HepG2 (cell line): ENCODE measurements around the gene ACSM2B. TPM values are rescaled to one million over a fixed set of nuclear protein-coding genes. Genes with fewer than 3 reads are reported as not detected.
A peak's percentile ranks its signal among the peaks of the same experiment; 100 is the strongest.
"Not testable (repeated sequence)": the region's sequence is repeated elsewhere in the genome, so short reads cannot be mapped to it uniquely, and the experiment has no call there.

Experiments used
- ATAC-seq: fragments of 200-7000 bp; cut with Tn5 transposase; 3 replicates; pipeline ENCODE4 v1.9.1; 2020; ENCODE audit warnings: mild to moderate bottlenecking, moderate library complexity
- BruUV-seq: library from RNA; stranded (reverse); fragments of 400-500 nt; replicated peaks from 2 replicates; lab custom pipeline; 2021; lab: Mats Ljungman, UMichigan
- CTCF ChIA-PET: fragments of 300-600 bp; formaldehyde crosslinking; extraction: SDS; loops from one replicate; lab custom pipeline; 2021; ENCODE audit warnings: low total read pairs, inconsistent platforms, low intra/inter-chr PET ratio; lab: Yijun Ruan, JAX
- POLR2A ChIA-PET: fragments of 350-600 bp; sonication (Branson Sonifier 250); formaldehyde crosslinking; loops from one replicate; lab custom pipeline; 2020; ENCODE audit warnings: antibody characterized with exemption, inconsistent platforms; lab: Yijun Ruan, JAX
- DNase-seq: peaks from one replicate; pipeline ENCODE4 v3.0.0-alpha.2; 2015; ENCODE audit warnings: low spot score
- FAIRE-seq: peaks from 3 replicates; lab custom pipeline; 2011; peaks lifted over from hg19 to GRCh38; lab: Jason Lieb, UNC
- H2AFZ ChIP-seq: one replicate; pipeline ENCODE4 v1.6.1; 2011; ENCODE audit warnings: low read length, inconsistent platforms
- H3K27ac ChIP-seq: fragments of 300-600 bp; 3 replicates; pipeline ENCODE4 v1.8.0; 2011; ENCODE audit warnings: mixed run types, mild to moderate bottlenecking, mixed read lengths, low read length, inconsistent platforms; ENCODE audit not compliant: insufficient read depth; ENCODE audit errors: extremely low read length
- H3K27me3 ChIP-seq, 2 experiments: fragments of 200-600 bp in 1 of 2; 2 replicates in 1 of 2; 3 replicates in 1 of 2; pipeline versions ENCODE4 v1.6.0 to v1.8.0; 2011; ENCODE audit warnings: low read length in 2 of 2, mild to moderate bottlenecking in 2 of 2, moderate library complexity in 2 of 2, inconsistent platforms in 1 of 2; ENCODE audit not compliant: insufficient read depth in 2 of 2, control insufficient read depth in 1 of 2
- H3K36me3 ChIP-seq, 2 experiments: fragments of 200-600 bp in 1 of 2; replicated peaks in 1 of 2; 2 replicates in 1 of 2; 3 replicates in 1 of 2; pipeline versions ENCODE4 v1.5.1 to v1.8.0; 2011; ENCODE audit warnings: low read length in 2 of 2, inconsistent platforms in 1 of 2; ENCODE audit not compliant: insufficient read depth in 2 of 2, control insufficient read depth in 1 of 2
- H3K4me1 ChIP-seq: 2 replicates; pipeline ENCODE4 v1.5.1; 2012; ENCODE audit warnings: low read length, inconsistent platforms; ENCODE audit not compliant: insufficient read depth
- H3K4me2 ChIP-seq: 2 replicates; pipeline ENCODE4 v1.6.0; 2011; ENCODE audit warnings: low read depth, low read length, inconsistent platforms
- H3K4me3 ChIP-seq, 3 experiments: fragments of 200-600 bp in 1 of 3; sonication (generic), shearing (Covaris generic) in 1 of 3; replicated peaks in 1 of 3; 2 replicates each; pipeline ENCODE4 v1.5.1; 2011 to 2016; ENCODE audit warnings: low read length in 3 of 3, inconsistent platforms in 2 of 3, low read depth in 2 of 3, mild to moderate bottlenecking in 2 of 3, control low read depth in 1 of 3, mixed read lengths in 1 of 3; ENCODE audit not compliant: insufficient read depth in 1 of 3
- H3K79me2 ChIP-seq: one replicate; pipeline ENCODE4 v1.6.1; 2011; ENCODE audit warnings: low read length, inconsistent platforms; ENCODE audit not compliant: insufficient read depth
- H3K9ac ChIP-seq: 2 replicates; pipeline ENCODE4 v1.6.0; 2011; ENCODE audit warnings: mild to moderate bottlenecking, low read depth, low read length, inconsistent platforms; ENCODE audit not compliant: insufficient read depth
- H3K9me3 ChIP-seq: 2 replicates; pipeline ENCODE4 v1.5.1; 2012; ENCODE audit warnings: mild to moderate bottlenecking, low read length
- H4K20me1 ChIP-seq: 2 replicates; pipeline ENCODE4 v1.6.0; 2011; ENCODE audit warnings: inconsistent platforms, mild to moderate bottlenecking, low read length, moderate library complexity; ENCODE audit not compliant: insufficient read depth
- EHMT2 ChIP-seq: fragments of 200-600 bp; sonication (generic); IDR thresholded peaks from 2 replicates; pipeline ENCODE4 v1.7.0; 2017; ENCODE audit warnings: antibody characterized with exemption, low read depth, low read length, borderline replicate concordance
- MIER2 ChIP-seq: IDR thresholded peaks from 2 replicates; pipeline ENCODE4 v1.6.1; 2016; ENCODE audit warnings: missing biosample characterization, missing genetic modification reagents
- WGBS: methylation state at CpG from one replicate; pipeline ENCODE4 v1.1.6; 2017; ENCODE audit warnings: low lambda C conversion rate; 5-methylcytosine and 5-hydroxymethylcytosine counted together
- in situ Hi-C: cut with HindIII; loops from 2 replicates; pipeline ENCODE4 v1.10.0; 2017; ENCODE audit warnings: low pct_unique_long_range_greater_than_20kb; ENCODE audit not compliant: extremely low pct_ligation_motif_present
- intact Hi-C: fragments of 100-400 bp; cut with micrococcal nuclease; formaldehyde crosslinking; loops from one replicate; pipeline ENCODE4 v1.10.0; 2022; ENCODE audit not compliant: unreplicated experiment
- polyA plus RNA-seq, 8 experiments: library from polyadenylated mRNA; depleted of rRNA in 3 of 8; stranded (reverse) in 7 of 8; unstranded in 1 of 8; fragments of >200 nt; fragmentation: Illumina TruSeq in 4 of 8; extraction: Trizol in 4 of 8; gene quantifications; 2 replicates each; pipeline versions ENCODE4 v1.2.1 to v1.2.3, GENCODE V29; 2011 to 2016; ENCODE audit warnings: low read depth in 4 of 8, missing spikeins in 1 of 8, mixed read lengths in 1 of 8; ENCODE audit not compliant: insufficient read depth in 1 of 8
- total RNA-seq, 5 experiments: library from RNA; depleted of rRNA; stranded (reverse); fragments of >200 nt; fragmentation: Illumina TruSeq; extraction: Trizol; gene quantifications; 2 replicates each; pipeline ENCODE4 v1.2.3, GENCODE V29; 2016; ENCODE audit warnings: low read depth in 1 of 5
- TF ChIP-seq, protein P1 (sequence below), 2 experiments: IDR thresholded peaks; 2 replicates each; pipeline ENCODE4 v1.6.1; 2011 to 2012; ENCODE audit warnings: low read length in 2 of 2, borderline replicate concordance in 1 of 2, low read depth in 1 of 2, mild to moderate bottlenecking in 1 of 2, moderate library complexity in 1 of 2

ACSM2B gene
- total and polyA plus RNA-seq, 2 of the 13 experiments (the other 11 are each of a cell fraction or from before 2014, with no cell fraction given), result 22.9 to 34.0 TPM

- POLR2A ChIA-PET, H3K27ac ChIP-seq, H3K79me2 ChIP-seq, H3K4me2 ChIP-seq, CTCF ChIA-PET, H3K9ac ChIP-seq, H3K4me3 ChIP-seq, H3K36me3 ChIP-seq, ATAC-seq, H3K9me3 ChIP-seq, FAIRE-seq, H3K4me1 ChIP-seq, BruUV-seq, DNase-seq, in situ Hi-C loops, H4K20me1 ChIP-seq, H3K27me3 ChIP-seq, H2AFZ ChIP-seq: not testable (repeated sequence)
- 0 out of 2 replicates have a peak, but pooled peaks have one; percentile 19 for TF ChIP-seq EHMT2
- TF ChIP-seq, protein P1, sequence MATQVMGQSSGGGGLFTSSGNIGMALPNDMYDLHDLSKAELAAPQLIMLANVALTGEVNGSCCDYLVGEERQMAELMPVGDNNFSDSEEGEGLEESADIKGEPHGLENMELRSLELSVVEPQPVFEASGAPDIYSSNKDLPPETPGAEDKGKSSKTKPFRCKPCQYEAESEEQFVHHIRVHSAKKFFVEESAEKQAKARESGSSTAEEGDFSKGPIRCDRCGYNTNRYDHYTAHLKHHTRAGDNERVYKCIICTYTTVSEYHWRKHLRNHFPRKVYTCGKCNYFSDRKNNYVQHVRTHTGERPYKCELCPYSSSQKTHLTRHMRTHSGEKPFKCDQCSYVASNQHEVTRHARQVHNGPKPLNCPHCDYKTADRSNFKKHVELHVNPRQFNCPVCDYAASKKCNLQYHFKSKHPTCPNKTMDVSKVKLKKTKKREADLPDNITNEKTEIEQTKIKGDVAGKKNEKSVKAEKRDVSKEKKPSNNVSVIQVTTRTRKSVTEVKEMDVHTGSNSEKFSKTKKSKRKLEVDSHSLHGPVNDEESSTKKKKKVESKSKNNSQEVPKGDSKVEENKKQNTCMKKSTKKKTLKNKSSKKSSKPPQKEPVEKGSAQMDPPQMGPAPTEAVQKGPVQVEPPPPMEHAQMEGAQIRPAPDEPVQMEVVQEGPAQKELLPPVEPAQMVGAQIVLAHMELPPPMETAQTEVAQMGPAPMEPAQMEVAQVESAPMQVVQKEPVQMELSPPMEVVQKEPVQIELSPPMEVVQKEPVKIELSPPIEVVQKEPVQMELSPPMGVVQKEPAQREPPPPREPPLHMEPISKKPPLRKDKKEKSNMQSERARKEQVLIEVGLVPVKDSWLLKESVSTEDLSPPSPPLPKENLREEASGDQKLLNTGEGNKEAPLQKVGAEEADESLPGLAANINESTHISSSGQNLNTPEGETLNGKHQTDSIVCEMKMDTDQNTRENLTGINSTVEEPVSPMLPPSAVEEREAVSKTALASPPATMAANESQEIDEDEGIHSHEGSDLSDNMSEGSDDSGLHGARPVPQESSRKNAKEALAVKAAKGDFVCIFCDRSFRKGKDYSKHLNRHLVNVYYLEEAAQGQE (IDR thresholded peaks at IDR 0.05; ENCODE audit: borderline replicate concordance in 1 of 2, low read depth in 1 of 2, low read length in 2 of 2), result peak; percentile 13 to 88
- peak; percentile 91 for TF ChIP-seq MIER2 (CRISPR knock-in tag)
- 87% methylated on average over 2 of the region's 2 CpGs for WGBS
- intact Hi-C loops, result loop anchor here (10.0 kb wide), 1 partner anchor 139 kb away; the partner anchor contains the start of gene ACSM1
Observed at GRCh38 chr16:20555628-20556027, 20.5 kb downstream of the ACSM2B start.

- CTCF ChIA-PET, result interaction anchor here (3.3 kb wide), 1 partner anchor 68 kb away, joined by 28 read pairs; no protein-coding TSS in a partner anchor
- ATAC-seq, H3K9me3 ChIP-seq, H3K4me1 ChIP-seq, BruUV-seq, H3K27me3 ChIP-seq, H3K4me2 ChIP-seq, H3K36me3 ChIP-seq, H3K27ac ChIP-seq, H3K9ac ChIP-seq, H3K4me3 ChIP-seq, in situ Hi-C loops, FAIRE-seq, DNase-seq, H3K79me2 ChIP-seq, H4K20me1 ChIP-seq, H2AFZ ChIP-seq: not testable (repeated sequence)
- 92% methylated on average over 3 of the region's 3 CpGs for WGBS
- POLR2A ChIA-PET, result interaction anchor here (1.2 kb wide), 1 partner anchor 44 kb away, joined by 4 read pairs; no protein-coding TSS in a partner anchor
- intact Hi-C loops, result loop anchor here (10.0 kb wide), 1 partner anchor 140 kb away; the partner anchor contains the start of gene ACSM1
Observed at GRCh38 chr16:20554689-20555088, 21.5 kb downstream of the ACSM2B start.
